ENCODE data around the gene TOMM22. TPM values are rescaled to one million over a fixed set of nuclear protein-coding genes. Genes with fewer than 3 reads are reported as not detected.
A peak's percentile ranks its signal among the peaks of the same experiment; 100 is the strongest.

TOMM22 gene
- total and polyA plus RNA-seq, 11 donors, result 32.3 to 82.1 (median 67.7) TPM

- Histone ChIP-seq H3K27ac (no peak overlapping the region), H3K4me1 (peaks cover 0 to 13% (median 3%) of the 10 kb centered on the region in 12 donors), H3K36me3 (peaks cover 0 to 97% (median 78%) of the 10 kb centered on the region in 9 donors), H3K4me3 (no peak overlapping the region), H3K9me3 (no peaks in the 10 kb centered on the region), H3K27me3 (no peaks in the 10 kb centered on the region)
- TF ChIP-seq POLR2A (IDR thresholded peaks at IDR 0.05) (no peak), CTCF (IDR thresholded peaks at IDR 0.05) (no peak)
- DNase-seq (no peak), ATAC-seq (no peak)
- intact Hi-C loops (cut with DNase I), result no loop called here
- 96 to 98% (median 97%) methylated on average over 3 of the region's 3 CpGs for WGBS, 4 donors
Measured at GRCh38 chr22:38720350-38720749, 38.6 kb downstream of the TOMM22 start.

GRCh38 chr22:38721551-38721950, 39.8 kb downstream of the TOMM22 start:
- Histone ChIP-seq H3K4me3 (no peak overlapping the region), H3K4me1 (peaks cover 0 to 14% (median 3%) of the 10 kb centered on the region in 12 donors), H3K9me3 (no peaks in the 10 kb centered on the region), H3K27ac (no peak overlapping the region), H3K27me3 (no peaks in the 10 kb centered on the region), H3K36me3 (peaks cover 0 to 99% (median 83%) of the 10 kb centered on the region in 9 donors)
- 89 to 93% (median 90%) methylated on average over 7 of the region's 7 CpGs for WGBS, 4 donors
- ATAC-seq (no peak), DNase-seq (no peak)
- TF ChIP-seq CTCF (IDR thresholded peaks at IDR 0.05) (no peak), POLR2A (IDR thresholded peaks at IDR 0.05) (no peak)
- intact Hi-C loops (cut with DNase I), result no loop called here

- DNase-seq (peak in 1 of 5 donors; percentile 13), ATAC-seq (no peak)
- Histone ChIP-seq H3K27ac (no peak overlapping the region), H3K4me3 (no peak overlapping the region), H3K36me3 (peaks cover 0 to 99% (median 93%) of the 10 kb centered on the region in 9 donors), H3K27me3 (no peaks in the 10 kb centered on the region), H3K9me3 (no peaks in the 10 kb centered on the region), H3K4me1 (peaks cover 0 to 11% (median 0%) of the 10 kb centered on the region in 12 donors)
- intact Hi-C loops (cut with DNase I), result no loop called here
- WGBS, 4 donors, result 88 to 97% (median 95%) methylated on average over 4 to 7 of the region's 7 CpGs
- TF ChIP-seq POLR2A (IDR thresholded peaks at IDR 0.05) (no peak), CTCF (IDR thresholded peaks at IDR 0.05) (no peak)
Measured at GRCh38 chr22:38724176-38724575, 42.4 kb downstream of the TOMM22 start.

- Histone ChIP-seq H3K27me3 (no peaks in the 10 kb centered on the region), H3K4me3 (no peak overlapping the region), H3K4me1 (peaks cover 0 to 12% (median 0%) of the 10 kb centered on the region in 12 donors), H3K36me3 (peaks cover 0 to 100% (median 100%) of the 10 kb centered on the region in 9 donors), H3K27ac (no peak overlapping the region), H3K9me3 (no peaks in the 10 kb centered on the region)
- intact Hi-C loops (cut with DNase I), result no loop called here
- DNase-seq, result peak in 1 of 5 donors; percentile 20
- ATAC-seq, result peak in 2 of 4 donors; percentile 38
- 65 to 70% (median 68%) methylated on average over 3 of the region's 3 CpGs for WGBS, 4 donors
- TF ChIP-seq POLR2A (IDR thresholded peaks at IDR 0.05) (no peak), CTCF (IDR thresholded peaks at IDR 0.05) (peak in 10 of 12 donors; percentile 12 to 45 (median 31))
Measured at GRCh38 chr22:38724926-38725571, 43.3 kb downstream of the TOMM22 start.

Measured in heart left ventricle (tissue), 16 donors.